Loucy (cell line): Measurements from ENCODE around the gene C16orf74.

Source experiments
- EZH2phosphoT487 ChIP-seq: fragments of 200-600 bp; IDR thresholded peaks from 2 replicates; pipeline ENCODE4 v1.6.1; 2018; ENCODE audit warnings: antibody characterized with exemption, mild to moderate bottlenecking, moderate library complexity, borderline replicate concordance
- TF ChIP-seq, protein P1 (sequence below): fragments of 200-600 bp; sonication (generic); conservative IDR thresholded peaks from 2 replicates; pipeline ENCODE4 v1.5.1; 2014; ENCODE audit warnings: mild to moderate bottlenecking, antibody characterized with exemption, low read length

GRCh38 chr16:85733155-85733838 lies 17.6 kb downstream of the C16orf74 start:
- TF ChIP-seq EZH2phosphoT487: no peak
- TF ChIP-seq, protein P1, sequence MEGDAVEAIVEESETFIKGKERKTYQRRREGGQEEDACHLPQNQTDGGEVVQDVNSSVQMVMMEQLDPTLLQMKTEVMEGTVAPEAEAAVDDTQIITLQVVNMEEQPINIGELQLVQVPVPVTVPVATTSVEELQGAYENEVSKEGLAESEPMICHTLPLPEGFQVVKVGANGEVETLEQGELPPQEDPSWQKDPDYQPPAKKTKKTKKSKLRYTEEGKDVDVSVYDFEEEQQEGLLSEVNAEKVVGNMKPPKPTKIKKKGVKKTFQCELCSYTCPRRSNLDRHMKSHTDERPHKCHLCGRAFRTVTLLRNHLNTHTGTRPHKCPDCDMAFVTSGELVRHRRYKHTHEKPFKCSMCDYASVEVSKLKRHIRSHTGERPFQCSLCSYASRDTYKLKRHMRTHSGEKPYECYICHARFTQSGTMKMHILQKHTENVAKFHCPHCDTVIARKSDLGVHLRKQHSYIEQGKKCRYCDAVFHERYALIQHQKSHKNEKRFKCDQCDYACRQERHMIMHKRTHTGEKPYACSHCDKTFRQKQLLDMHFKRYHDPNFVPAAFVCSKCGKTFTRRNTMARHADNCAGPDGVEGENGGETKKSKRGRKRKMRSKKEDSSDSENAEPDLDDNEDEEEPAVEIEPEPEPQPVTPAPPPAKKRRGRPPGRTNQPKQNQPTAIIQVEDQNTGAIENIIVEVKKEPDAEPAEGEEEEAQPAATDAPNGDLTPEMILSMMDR: no peak
